Inferior parietal cortex (tissue), 1 donor: ENCODE results near the gene TCF4.
A peak's percentile ranks its signal among the peaks of the same experiment; 100 is the strongest.
"Not testable (repeated sequence)": the region's sequence is repeated elsewhere in the genome, so short reads cannot be mapped to it uniquely, and the experiment has no call there.

ENCODE experiments used
- DNase-seq: peaks from one replicate; pipeline ENCODE4 v3.0.0-alpha.2; 2016; ENCODE audit errors: extremely low spot score

TCF4 gene

DNA sequence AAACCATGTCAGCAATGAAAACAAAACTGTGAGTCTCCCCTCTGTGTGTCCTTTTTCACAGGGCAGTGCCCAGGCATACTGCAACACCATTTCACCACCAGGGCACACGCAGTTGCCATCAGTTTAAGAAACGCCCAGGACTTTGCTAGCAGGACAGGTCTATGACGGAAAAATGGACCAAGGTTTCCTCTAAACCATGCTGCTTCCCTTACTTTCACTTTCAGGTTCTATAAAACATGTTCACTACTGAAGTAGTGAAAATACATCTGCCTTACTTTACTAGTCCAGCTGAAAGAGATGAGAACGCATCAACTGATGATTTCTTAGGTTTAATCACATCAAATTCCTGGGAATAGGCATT is 110.5 kb downstream of the TCF4 start:
- DNase-seq, result no peak

DNA sequence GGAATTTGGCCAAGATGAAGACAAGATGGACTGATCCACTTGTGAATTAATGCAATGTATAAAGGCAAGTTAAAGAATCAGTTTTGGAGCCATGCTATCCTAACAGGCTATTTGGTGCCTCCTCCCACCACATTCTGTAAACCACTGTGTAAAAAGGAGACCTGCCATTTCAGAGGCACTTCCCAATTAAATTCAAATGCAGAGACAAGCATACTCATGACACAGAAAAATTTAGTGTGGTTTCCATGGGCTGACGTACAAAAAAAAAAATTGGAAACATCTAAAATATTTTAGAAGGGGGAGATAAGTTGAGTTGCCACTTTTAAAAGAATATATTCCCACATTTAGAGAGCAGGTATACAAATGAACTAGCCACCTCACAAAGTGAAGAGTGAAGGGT is 112.1 kb downstream of the TCF4 start:
- DNase-seq, result no peak

GRCh38 chr18:55475467-55475866 is 112.5 kb downstream of the TCF4 start:
- DNase-seq, result no peak

DNA sequence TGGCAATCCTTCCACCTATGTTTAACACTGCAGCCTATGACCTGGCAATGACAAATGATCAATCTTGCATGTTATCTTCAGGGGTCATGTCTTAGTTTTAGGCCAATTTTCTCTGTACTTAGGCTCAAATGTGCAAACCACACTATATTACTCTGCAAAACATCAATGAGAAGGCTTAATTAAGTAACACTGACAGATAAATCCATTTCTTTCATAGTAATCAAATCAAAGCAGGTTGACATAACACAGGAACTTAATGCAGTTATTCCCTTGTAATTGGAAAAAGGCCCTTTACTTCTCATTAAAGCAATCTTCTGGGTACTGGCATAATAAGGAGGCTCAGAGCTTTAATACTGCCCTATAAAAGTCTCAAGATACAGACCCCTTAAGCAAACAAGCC is 114.4 kb downstream of the TCF4 start:
- DNase-seq, result no peak

DNA sequence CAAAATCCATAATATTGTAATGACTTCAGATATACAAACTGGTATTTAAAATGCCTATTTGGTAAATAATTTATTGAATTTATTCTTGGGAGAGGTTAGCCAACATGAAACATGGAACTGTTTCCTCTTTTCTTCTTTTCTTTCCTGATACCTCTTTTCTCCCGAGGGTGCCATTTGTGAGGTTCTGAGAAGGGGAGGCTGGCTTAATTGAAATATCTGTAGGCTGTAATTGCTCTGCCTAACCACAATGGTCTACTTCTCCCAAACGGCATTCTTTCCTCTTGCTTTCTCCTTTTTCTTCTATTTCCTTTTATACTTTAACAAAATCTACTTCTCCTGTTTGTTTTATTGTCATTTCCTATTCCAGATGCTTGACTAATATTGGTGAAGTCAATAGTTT is 114.9 kb downstream of the TCF4 start:
- DNase-seq, result no peak

DNA sequence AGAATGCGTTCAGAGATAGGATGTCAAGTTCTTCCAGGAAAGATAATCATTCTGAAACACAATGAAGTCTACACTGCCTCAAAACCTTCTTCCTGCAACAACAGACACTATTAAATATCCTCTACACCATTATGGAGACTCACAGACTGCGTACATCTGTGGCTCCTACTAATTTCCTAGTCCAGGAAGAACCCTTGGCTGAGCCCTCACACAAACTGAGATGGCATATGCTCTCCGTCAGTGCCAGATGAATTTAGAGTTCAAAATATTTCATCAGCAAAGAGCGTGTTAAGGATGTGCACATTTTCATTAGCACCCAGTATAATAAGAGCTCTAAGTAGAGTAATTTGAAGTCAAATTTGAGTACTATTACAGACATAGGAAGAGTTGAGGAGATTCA is 117.2 kb downstream of the TCF4 start:
- no peak for DNase-seq

GRCh38 chr18:55469134-55469533 is 118.9 kb downstream of the TCF4 start:
- DNase-seq, result not testable (repeated sequence)

- no peak for DNase-seq
Observed at GRCh38 chr18:55466789-55467188, 121.2 kb downstream of the TCF4 start.

DNA sequence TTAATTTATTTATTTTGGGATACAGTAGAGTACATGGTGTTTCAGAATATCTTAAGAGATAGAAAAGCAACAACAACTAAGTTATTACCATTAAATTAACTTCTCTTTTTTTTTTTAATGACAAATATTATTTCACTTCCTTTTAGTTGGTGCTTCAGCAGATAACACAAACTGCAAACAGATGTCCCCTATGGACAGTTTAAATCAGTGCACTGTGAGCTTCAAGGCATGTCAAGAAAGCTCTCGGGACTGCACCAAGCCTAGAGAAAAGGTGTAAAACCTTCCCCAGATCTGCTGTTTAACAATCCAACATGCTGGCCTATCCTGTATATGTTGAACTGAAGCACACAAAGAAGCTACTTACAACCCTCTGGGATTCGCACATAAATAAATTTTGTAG is 122.7 kb downstream of the TCF4 start:
- no peak for DNase-seq

- no peak for DNase-seq
Observed at GRCh38 chr18:55464581-55464980, 123.4 kb downstream of the TCF4 start.

GRCh38 chr18:55462652-55463051 is 125.3 kb downstream of the TCF4 start:
- DNase-seq, result no peak

DNA sequence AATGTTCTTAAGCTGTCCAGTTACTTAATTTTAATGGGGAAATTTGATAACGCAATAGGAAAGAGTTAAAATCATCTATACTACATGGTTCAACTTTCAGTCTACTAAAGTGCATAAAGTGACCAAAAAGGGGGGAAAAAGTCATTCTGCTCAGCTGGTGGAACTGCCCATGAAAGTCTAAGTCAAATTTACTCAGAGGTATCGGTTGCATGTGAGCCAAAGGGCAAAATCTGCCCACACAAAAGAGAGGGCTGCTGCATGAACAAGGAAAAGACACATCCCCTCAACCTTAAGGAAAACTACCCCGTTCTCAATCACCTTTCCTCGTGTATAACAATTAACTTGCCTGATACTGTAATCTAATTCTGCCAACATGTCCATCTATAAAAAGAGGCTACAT is 126.1 kb downstream of the TCF4 start:
- DNase-seq, result no peak

DNA sequence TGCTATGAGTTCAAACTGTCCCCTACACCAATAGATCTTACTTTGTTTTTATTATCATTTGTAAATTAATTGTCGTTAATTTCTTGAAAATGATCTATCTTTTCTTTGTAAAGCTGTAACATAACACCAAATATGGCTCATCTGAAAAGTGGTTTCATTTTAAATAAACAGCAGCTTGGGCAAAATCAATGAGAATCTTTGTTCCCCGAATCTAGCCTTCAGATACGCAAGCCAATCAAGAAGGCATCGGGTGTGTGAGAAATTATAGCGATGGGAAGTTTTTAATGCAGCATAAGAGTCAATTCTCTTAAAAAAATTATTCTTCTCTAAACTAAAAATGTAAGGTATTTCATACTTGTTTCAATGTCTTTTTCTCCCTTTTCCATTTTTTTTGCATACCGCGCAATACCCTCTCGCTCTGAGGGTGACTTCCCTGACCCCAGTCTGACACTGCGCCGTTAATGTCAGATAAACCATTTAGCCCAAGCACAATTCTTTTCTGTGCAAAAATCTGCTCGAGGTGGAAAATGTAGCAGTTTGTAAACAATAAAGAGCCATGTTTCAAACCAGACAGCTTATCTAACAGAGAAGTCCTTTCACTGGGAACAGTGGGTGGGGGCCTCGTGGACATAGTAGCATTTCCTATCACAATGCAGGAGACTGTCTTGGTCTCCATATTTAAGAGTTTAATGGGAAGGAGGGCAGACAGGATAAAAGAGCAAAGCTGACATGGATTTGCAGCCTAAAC is 129.4 kb downstream of the TCF4 start:
- DNase-seq, result peak; percentile 67

- no peak for DNase-seq
Observed at GRCh38 chr18:55457028-55457427, 131.0 kb downstream of the TCF4 start.

- no peak for DNase-seq
Observed at GRCh38 chr18:55455938-55456337, 132.1 kb downstream of the TCF4 start.

GRCh38 chr18:55453186-55453585 is 134.8 kb downstream of the TCF4 start:
- no peak for DNase-seq

- no peak for DNase-seq
Observed at GRCh38 chr18:55452123-55452611, 135.8 kb downstream of the TCF4 start.

DNA sequence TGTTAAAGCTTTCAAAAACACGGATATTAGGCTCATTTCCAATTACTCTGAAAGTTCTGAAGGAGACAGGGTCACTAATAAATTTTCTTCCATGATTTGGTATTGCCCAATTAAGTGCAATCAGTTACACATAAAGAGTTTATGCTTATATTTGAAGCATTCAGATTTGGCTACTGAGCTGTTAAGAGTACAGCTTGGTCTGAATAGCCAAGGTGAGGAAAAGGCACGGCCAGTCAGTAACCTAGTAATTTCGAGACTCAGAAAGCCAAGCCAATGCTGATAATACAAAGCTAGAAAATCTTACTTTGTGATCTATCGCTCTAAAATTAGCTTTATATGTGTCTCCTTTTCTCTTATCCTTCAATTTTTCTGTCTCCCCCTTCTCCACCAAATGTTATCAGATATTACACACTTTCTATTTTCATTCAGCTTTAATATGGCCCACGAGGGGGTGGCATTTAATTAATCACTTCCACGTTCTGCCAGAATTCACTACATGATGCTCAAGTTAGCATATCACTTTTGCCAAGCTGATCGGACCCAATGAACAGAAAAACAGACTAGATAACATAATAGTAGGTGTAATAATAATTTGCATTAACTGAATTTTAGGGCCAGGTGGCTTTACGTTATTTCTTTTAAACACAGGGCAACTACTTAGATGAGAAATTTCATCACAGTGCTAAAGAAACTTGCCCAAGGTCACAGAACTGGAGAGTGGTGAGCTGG is 138.4 kb downstream of the TCF4 start:
- DNase-seq, result no peak

- DNase-seq, result no peak
Observed at GRCh38 chr18:55448420-55448819, 139.6 kb downstream of the TCF4 start.

GRCh38 chr18:55447672-55448018 is 140.3 kb downstream of the TCF4 start:
- no peak for DNase-seq

DNA sequence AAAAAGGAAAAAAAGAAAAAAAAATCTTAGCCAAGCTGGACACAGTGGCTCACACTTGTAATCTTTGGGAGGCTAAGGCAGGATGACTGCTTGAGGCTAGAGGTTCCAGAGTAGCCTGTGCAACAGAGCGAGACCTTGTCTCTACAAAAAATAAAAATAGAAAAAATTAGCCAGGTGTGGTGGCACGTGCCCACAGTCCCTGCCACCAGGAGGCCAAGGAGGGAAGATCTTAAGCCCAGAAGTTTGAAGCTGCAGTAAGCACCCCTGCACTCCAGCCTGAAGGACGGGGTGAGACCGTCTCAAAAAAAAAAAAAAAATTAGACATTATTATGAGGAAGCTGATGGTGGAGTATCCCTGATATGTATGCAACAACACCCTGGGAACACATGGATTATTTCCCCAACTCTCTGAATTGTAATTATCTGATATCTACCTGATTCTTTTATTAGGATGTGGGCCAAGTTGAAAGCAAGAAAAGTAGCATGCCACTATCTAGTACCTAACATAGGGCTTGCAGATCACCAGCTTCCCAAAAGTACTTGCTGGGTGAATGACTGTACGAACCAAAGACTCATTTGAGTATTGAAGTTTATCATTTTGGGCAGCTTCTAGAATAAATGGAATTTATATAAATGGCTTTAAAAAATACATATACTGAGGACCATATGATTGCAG is 140.9 kb downstream of the TCF4 start:
- DNase-seq, result no peak

DNA sequence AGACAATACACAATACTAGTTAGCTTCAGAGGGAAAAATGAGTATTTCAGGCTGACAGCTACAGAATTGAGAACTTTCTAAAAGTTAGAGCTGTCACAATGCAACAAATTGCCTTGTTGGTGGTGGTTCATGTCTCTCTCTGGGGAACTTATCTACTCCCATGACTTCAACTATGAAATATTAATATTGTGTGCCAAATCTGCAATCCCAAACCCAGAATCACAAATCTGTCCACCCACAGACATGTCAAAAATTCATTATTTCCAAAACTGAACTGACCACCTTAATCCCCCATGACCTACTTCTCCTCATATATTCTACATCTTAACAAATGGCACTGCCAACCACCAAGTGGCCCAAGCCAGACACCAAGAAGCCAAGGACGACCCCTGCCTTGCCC is 143.5 kb downstream of the TCF4 start:
- no peak for DNase-seq

DNA sequence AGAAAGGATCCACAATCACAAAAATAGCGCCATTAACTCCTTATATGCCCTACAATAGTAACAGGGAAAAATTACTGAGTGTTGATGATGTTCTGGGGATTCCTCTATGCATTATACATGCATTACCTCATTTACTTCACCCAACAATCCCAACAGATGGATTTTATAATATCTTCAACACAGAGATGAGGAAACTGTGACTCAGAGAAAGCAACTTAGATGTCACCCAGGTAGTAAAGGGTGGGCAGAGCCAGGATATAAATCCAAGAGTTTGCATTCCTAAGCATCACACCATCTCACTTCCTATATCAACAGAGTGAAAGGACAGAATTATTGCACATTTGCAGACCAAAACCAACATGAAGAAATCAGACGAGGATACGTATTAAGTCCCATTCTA is 144.2 kb downstream of the TCF4 start:
- DNase-seq, result no peak
